H1 (cell line): ENCODE results near the gene GDPD1. TPM values are rescaled to one million over a fixed set of nuclear protein-coding genes. Genes with fewer than 3 reads are reported as not detected.

Experiments used
- CEBPB ChIP-seq: IDR thresholded peaks from 2 replicates; pipeline ENCODE4 v1.6.1; 2012; ENCODE audit warnings: low read depth, low read length
- EZH2 ChIP-seq: fragments of 200-600 bp; sonication (generic); IDR thresholded peaks from 2 replicates; pipeline ENCODE4 v1.7.1; 2012; ENCODE audit warnings: low read depth, mild to moderate bottlenecking, moderate library complexity, low read length, inconsistent platforms; ENCODE audit not compliant: severe bottlenecking
- NANOG ChIP-seq: IDR thresholded peaks from 2 replicates; pipeline ENCODE4 v1.6.1; 2011; ENCODE audit warnings: low read length, low read depth, mild to moderate bottlenecking, inconsistent platforms; ENCODE audit not compliant: insufficient read depth, poor library complexity, severe bottlenecking
- POLR2AphosphoS5 ChIP-seq: IDR thresholded peaks from 2 replicates; pipeline ENCODE4 v1.6.1; 2011; ENCODE audit warnings: low read depth, low read length
- SRF ChIP-seq: IDR thresholded peaks from 2 replicates; pipeline ENCODE4 v1.6.1; 2011; ENCODE audit warnings: mild to moderate bottlenecking, low read depth, low read length, moderate library complexity
- polyA plus RNA-seq, 7 experiments: library from polyadenylated mRNA; depleted of rRNA in 3 of 7; stranded (reverse) in 5 of 7; unstranded in 2 of 7; fragments of >200 nt in 5 of 7; fragments of 200-250 nt in 2 of 7; gene quantifications; 1 replicate in 5 of 7; 2 replicates in 1 of 7; 4 replicates in 1 of 7; pipeline versions ENCODE4 v1.2.1 to v1.2.3, GENCODE V29; 2011 to 2013; ENCODE audit warnings: missing spikeins in 2 of 7, mixed read lengths in 2 of 7
- total RNA-seq: library from RNA; stranded (reverse); fragmentation: NEBNext Ultra II Directional; extraction: Animal tissue kit (Norgen Biotek cat#: 25700); gene quantifications from 2 replicates; pipeline ENCODE4 v1.2.1, GENCODE V29; 2021

GDPD1 gene
- total and polyA plus RNA-seq, 2 of the 8 experiments (the other 6 are each of a cell fraction or from before 2014, with no cell fraction given): 3.2 to 7.7 TPM

DNA sequence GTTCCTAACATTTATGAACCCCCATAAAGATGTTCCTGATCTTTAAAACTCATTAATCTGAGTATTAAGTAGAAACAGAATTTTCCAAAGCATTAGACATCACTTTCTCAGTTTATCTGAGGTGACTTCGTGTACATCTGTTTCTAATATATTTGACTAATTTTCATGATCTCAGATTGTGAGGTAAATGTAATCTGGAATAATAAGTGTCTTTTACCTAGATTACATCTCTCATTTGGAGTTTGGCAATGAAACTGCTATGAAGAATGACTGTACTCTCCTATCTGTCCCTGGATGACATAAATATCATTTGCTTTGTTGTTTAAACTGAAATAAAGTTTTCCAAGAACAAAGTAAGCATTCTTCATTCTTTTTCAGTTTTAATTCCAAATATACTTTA is 55.3 kb downstream of the GDPD1 start (continued):
- TF ChIP-seq NANOG: no peak
- TF ChIP-seq POLR2AphosphoS5: no peak
- TF ChIP-seq CEBPB: no peak
- no peak for TF ChIP-seq SRF
- no peak for TF ChIP-seq EZH2
